NCI-H345 treated with DMSO at 0.1 percent for 48 hours (cell line): ENCODE measurements around the gene POU5F1.
A peak's percentile ranks its signal among the peaks of the same experiment; 100 is the strongest.
"Not testable (repeated sequence)": the region's sequence is repeated elsewhere in the genome, so short reads cannot be mapped to it uniquely, and the experiment has no call there.

ENCODE experiments used
- DNase-seq: peaks from one replicate; lab custom pipeline; 2025; ENCODE audit not compliant: unreplicated experiment; lab: John Stamatoyannopoulos, UW

The POU5F1 gene

GRCh38 chr6:31169123-31169857 is 1.2 kb downstream of the POU5F1 start:
- no peak for DNase-seq

GRCh38 chr6:31168606-31169005 is 1.9 kb downstream of the POU5F1 start:
- no peak for DNase-seq

- no peak for DNase-seq
These were observed 4.5 kb downstream of the POU5F1 start for GRCh38 chr6:31165986-31166385.

GRCh38 chr6:31165064-31165832 is 5.2 kb downstream of the POU5F1 start:
- DNase-seq: not testable (repeated sequence)

- DNase-seq: not testable (repeated sequence)
These were observed 5.9 kb downstream of the POU5F1 start for GRCh38 chr6:31164475-31165063.

- DNase-seq: no peak
These were observed 6.6 kb downstream of the POU5F1 start for GRCh38 chr6:31163922-31164321.

- no peak for DNase-seq
These were observed 7.9 kb downstream of the POU5F1 start for GRCh38 chr6:31162463-31163165.

- DNase-seq: no peak
These were observed 9.0 kb downstream of the POU5F1 start for GRCh38 chr6:31161216-31162126.

GRCh38 chr6:31158863-31159855 is 11.3 kb downstream of the POU5F1 start:
- DNase-seq: no peak

GRCh38 chr6:31158140-31158862 is 12.2 kb downstream of the POU5F1 start, which contains the start of gene TCF19:
Gene TCF19 (plus strand): TSS chr6:31158589. CDS start chr6:31159470, 881 bp downstream.
- DNase-seq: peak; percentile 97

- DNase-seq: no peak
These were observed 12.9 kb downstream of the POU5F1 start, which contains the start of gene CCHCR1 for GRCh38 chr6:31157513-31158139. Gene CCHCR1 (minus strand): TSS chr6:31157802. CDS start chr6:31157600, 202 bp downstream.

GRCh38 chr6:31156641-31157040 is 13.8 kb downstream of the POU5F1 start:
- DNase-seq: no peak

GRCh38 chr6:31154436-31154835 is 16.0 kb downstream of the POU5F1 start:
- DNase-seq: no peak

GRCh38 chr6:31152781-31153180 is 17.7 kb downstream of the POU5F1 start:
- DNase-seq: no peak

- no peak for DNase-seq
These were observed 20.5 kb downstream of the POU5F1 start for GRCh38 chr6:31149827-31150447.

GRCh38 chr6:31145386-31145785 is 25.1 kb downstream of the POU5F1 start:
- DNase-seq: no peak

GRCh38 chr6:31144970-31145340 is 25.5 kb downstream of the POU5F1 start:
- DNase-seq: no peak
